Osteoblast (primary cell): ENCODE data around the gene RNF224. TPM values are rescaled to one million over a fixed set of nuclear protein-coding genes. Genes with fewer than 3 reads are reported as not detected.
"Not testable (repeated sequence)": the region's sequence is repeated elsewhere in the genome, so short reads cannot be mapped to it uniquely, and the experiment has no call there.

ENCODE experiments used
- DNase-seq: peaks from one replicate; pipeline ENCODE4 v3.0.0; 2011; ENCODE audit warnings: low spot score, mixed read lengths; ENCODE audit not compliant: insufficient read length; ENCODE audit errors: missing footprints
- H2AFZ ChIP-seq: 2 replicates; pipeline ENCODE4 v1.6.0; 2011; ENCODE audit warnings: mild to moderate bottlenecking, low read length
- H3K27ac ChIP-seq: 2 replicates; pipeline ENCODE4 v1.5.1; 2011; ENCODE audit warnings: mild to moderate bottlenecking, low read depth, low read length, moderate library complexity
- H3K27me3 ChIP-seq: 2 replicates; pipeline ENCODE4 v1.6.0; 2012; ENCODE audit warnings: mild to moderate bottlenecking, control low read depth, inconsistent platforms, low read length, moderate library complexity; ENCODE audit not compliant: insufficient read depth
- H3K36me3 ChIP-seq: 2 replicates; pipeline ENCODE4 v1.5.1; 2011; ENCODE audit warnings: mild to moderate bottlenecking, low read length, control low read depth, moderate library complexity; ENCODE audit not compliant: insufficient read depth
- H3K4me1 ChIP-seq: 2 replicates; pipeline ENCODE4 v1.5.1; 2011; ENCODE audit warnings: mild to moderate bottlenecking, low read length, control low read depth, moderate library complexity; ENCODE audit not compliant: insufficient read depth
- H3K4me2 ChIP-seq: 2 replicates; pipeline ENCODE4 v1.6.0; 2011; ENCODE audit warnings: mild to moderate bottlenecking, low read length; ENCODE audit not compliant: insufficient read depth
- H3K4me3 ChIP-seq: fragments of 200-600 bp; sonication (generic); 3 replicates; pipeline ENCODE4 v1.5.1; 2012; ENCODE audit warnings: mild to moderate bottlenecking, low read length, inconsistent platforms; ENCODE audit not compliant: insufficient read depth
- H3K79me2 ChIP-seq: 2 replicates; pipeline ENCODE4 v1.6.0; 2012; ENCODE audit warnings: mild to moderate bottlenecking, low read length, control low read depth, inconsistent platforms; ENCODE audit not compliant: insufficient read depth
- H3K9me3 ChIP-seq: 2 replicates; pipeline ENCODE4 v1.5.1; 2011; ENCODE audit warnings: low read depth, low read length, control low read depth
- H4K20me1 ChIP-seq: 2 replicates; pipeline ENCODE4 v1.6.0; 2012; ENCODE audit warnings: mild to moderate bottlenecking, low read length, control low read depth; ENCODE audit not compliant: insufficient read depth
- total RNA-seq: library from RNA; depleted of rRNA; stranded (reverse); fragments of >200 nt; gene quantifications from 2 replicates; pipeline ENCODE4 v1.2.3, GENCODE V29; 2012
- TF ChIP-seq, protein P1 (sequence below): IDR thresholded peaks from 2 replicates; pipeline ENCODE4 v1.5.1; 2011; ENCODE audit warnings: mild to moderate bottlenecking, low read depth, low read length, moderate library complexity; ENCODE audit errors: extremely low read depth

Gene RNF224
- total RNA-seq, 1 donor = under 0.01 TPM

DNA sequence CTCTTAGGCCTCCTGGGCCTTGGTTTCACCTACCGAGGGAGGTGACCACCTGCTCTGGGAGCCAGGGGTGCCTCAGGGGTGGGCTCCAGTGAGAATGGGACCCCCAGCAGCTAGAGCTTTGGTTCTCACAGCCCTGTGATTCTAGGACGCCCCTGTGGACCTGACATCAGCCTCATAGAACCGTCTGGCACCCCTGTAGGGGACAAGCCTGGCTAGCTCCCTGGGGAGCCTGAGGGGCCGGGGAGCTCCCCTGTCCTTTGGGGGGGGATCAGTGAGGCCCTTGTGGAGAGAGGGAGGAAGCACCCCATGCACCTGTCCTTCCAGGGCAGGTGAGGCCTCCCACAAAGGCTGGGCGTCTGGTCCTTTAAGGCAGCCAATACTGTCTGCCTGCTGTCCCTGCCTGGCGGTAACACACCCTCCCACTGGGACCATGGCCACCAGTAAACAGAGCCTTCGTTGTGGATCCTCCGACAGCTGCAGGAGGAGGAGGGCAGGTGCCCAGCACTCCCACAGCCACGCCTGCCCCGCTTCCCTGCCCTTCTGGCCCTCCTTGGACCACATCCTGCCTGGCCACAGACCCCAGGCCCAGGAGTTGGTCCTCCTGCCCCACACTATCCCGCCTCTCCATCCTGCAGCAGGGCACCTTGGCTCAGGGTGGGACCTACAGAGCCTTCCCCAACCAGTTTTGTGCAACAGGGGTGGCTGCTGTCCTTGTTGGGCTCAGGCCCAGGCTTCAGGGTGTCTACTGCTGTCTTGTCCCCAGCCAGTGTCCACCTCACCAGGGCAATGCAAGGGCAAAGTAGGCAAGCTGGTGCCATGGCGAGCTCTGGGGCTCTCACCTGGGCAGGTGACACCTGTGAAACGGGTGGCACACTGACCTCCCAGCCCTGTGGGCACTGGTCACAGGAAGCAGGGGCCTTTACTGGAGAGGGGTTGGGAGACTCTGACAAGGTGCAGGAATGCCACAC is 10.7 kb downstream of the RNF224 start:
- no peaks in the 10 kb centered on the region for H3K9me3 ChIP-seq
- no peak for DNase-seq
- H3K36me3 ChIP-seq = peaks cover 14% of the 10 kb centered on the region
- H3K4me1 ChIP-seq = peaks cover 11% of the 10 kb centered on the region
- H3K27ac ChIP-seq = no peak overlapping the region
- no peaks in the 10 kb centered on the region for H3K27me3 ChIP-seq
- TF ChIP-seq, protein P1, sequence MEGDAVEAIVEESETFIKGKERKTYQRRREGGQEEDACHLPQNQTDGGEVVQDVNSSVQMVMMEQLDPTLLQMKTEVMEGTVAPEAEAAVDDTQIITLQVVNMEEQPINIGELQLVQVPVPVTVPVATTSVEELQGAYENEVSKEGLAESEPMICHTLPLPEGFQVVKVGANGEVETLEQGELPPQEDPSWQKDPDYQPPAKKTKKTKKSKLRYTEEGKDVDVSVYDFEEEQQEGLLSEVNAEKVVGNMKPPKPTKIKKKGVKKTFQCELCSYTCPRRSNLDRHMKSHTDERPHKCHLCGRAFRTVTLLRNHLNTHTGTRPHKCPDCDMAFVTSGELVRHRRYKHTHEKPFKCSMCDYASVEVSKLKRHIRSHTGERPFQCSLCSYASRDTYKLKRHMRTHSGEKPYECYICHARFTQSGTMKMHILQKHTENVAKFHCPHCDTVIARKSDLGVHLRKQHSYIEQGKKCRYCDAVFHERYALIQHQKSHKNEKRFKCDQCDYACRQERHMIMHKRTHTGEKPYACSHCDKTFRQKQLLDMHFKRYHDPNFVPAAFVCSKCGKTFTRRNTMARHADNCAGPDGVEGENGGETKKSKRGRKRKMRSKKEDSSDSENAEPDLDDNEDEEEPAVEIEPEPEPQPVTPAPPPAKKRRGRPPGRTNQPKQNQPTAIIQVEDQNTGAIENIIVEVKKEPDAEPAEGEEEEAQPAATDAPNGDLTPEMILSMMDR = no peak
- H4K20me1 ChIP-seq = peaks cover 25% of the 10 kb centered on the region
- no peak overlapping the region for H3K4me3 ChIP-seq
- no peak overlapping the region for H2AFZ ChIP-seq
- no peak overlapping the region for H3K4me2 ChIP-seq
- H3K79me2 ChIP-seq = peaks cover 36% of the 10 kb centered on the region

DNA sequence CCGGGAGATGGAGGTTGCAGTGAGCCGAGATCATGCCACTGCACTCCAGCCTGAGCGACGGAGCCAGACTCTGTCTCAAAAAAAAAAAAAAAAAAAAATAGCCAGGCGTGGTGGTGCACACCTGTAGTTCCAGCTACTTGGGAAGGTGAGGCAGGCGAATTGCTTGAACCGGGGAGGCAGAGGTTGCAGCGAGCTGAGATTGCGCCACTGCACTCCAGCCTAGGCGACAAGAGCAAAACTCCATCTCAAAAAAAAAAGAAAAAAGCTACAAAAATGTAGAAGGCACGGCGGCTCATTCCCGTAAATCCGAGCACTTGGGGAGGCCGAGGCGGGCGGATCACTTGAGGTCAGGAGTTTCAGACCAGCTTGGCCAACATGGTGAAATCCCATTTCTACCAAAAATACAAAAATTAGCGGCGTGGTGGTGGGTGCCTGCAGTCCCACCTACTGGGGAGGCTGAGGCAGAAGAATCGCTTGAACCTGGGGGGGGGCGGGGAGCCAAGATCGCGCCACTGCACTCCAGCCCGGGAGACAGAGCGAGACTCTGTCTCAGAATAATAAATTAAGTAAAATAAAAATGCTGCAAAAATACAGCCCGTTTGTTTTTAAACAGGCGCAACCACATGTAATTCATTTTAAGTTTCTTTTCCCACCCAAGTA is 12.4 kb downstream of the RNF224 start:
- not testable (repeated sequence) for H3K27me3 ChIP-seq, DNase-seq, H3K9me3 ChIP-seq
- H2AFZ ChIP-seq = peak overlapping the region; percentile 72
- peak overlapping the region; percentile 92 for H3K4me2 ChIP-seq
- H3K4me3 ChIP-seq = peak overlapping the region; percentile 82
- peaks cover 41% of the 10 kb centered on the region for H4K20me1 ChIP-seq
- H3K79me2 ChIP-seq = peaks cover 43% of the 10 kb centered on the region
- peak overlapping the region; percentile 82 for H3K27ac ChIP-seq
- peaks cover 11% of the 10 kb centered on the region for H3K4me1 ChIP-seq
- H3K36me3 ChIP-seq = peaks cover 20% of the 10 kb centered on the region

DNA sequence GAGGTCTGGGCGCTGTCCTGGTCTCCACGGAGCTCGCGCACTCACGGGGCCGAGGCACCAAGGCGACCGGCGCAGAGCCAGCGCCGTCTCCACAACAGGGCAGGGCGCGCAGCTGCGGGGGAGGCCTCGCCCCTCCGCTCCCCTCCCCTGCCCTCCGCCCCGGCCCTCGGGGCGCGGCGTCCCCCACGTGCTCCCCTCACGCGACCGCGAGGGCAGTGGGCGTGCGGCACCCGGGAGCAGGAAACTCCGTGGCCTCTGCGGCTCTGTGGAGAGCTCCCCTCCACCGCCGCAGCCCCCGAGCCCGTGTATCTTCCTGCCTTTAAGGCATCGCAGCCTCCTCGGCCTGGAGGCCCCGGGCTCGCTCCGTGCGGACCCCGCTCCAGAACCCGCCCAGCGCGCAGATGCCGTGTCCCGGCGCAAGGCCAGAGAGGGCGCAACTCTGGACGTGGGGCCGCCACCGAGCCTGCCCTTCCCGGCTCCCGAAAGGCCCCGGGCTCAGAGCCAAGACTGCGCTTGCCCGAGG is 13.1 kb downstream of the RNF224 start:
- TF ChIP-seq, protein P1 = no peak
- peaks cover 42% of the 10 kb centered on the region for H4K20me1 ChIP-seq
- peaks cover 43% of the 10 kb centered on the region for H3K79me2 ChIP-seq

DNA sequence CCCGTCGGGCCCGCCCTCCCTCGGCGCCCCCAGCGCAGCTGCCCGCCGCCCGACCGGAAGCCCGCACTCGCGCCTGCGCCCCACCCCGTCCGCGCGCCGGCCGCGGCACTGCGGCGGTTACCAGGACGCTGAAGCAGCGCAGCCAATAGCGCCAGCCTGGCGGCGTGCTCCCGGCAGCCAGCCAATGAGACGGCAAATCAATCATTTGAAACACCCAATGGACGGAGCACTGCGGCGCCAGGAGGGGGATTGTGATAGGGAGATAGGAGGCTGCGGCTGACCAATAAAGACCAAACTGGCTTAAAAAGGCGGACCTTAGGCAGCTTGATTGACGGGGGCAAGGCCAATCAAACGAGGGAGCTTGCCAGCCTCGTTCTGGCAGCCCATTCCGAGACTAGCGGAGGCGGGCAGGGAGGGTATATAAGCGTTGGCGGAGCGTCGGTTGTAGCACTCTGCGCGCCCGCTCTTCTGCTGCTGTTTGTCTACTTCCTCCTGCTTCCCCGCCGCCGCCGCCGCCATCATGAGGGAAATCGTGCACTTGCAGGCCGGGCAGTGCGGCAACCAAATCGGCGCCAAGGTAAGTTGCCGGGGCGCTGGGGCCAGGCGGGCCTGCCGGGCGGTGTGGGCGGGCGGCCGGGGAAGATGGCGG is 13.7 kb downstream of the RNF224 start, which contains the start of gene TUBB4B:
Gene TUBB4B (plus strand): TSS at position 447 of the 649 bp plus-strand sequence. CDS start 74 bp downstream, at position 521.
- Histone ChIP-seq H3K9me3 (no peaks in the 10 kb centered on the region), H4K20me1 (peaks cover 40% of the 10 kb centered on the region), H3K27ac (peak within 1 kb of the TSS; percentile 82), H3K4me1 (peaks cover 11% of the 10 kb centered on the region), H2AFZ (peak within 1 kb of the TSS; percentile 72), H3K79me2 (peaks cover 43% of the 10 kb centered on the region), H3K27me3 (no peaks in the 10 kb centered on the region), H3K36me3 (peaks cover 20% of the 10 kb centered on the region), H3K4me2 (peak within 1 kb of the TSS; percentile 92), H3K4me3 (peak within 1 kb of the TSS; percentile 89)
- TF ChIP-seq, protein P1 = no peak
- peak; percentile 100 for DNase-seq

More for the DNA sequence above, 13.1 kb downstream of the RNF224 start:
- peak overlapping the region; percentile 92 for H3K4me2 ChIP-seq
- peak; percentile 98 for DNase-seq
- peaks cover 11% of the 10 kb centered on the region for H3K4me1 ChIP-seq
- no peaks in the 10 kb centered on the region for H3K9me3 ChIP-seq
- H2AFZ ChIP-seq = peak overlapping the region; percentile 72
- H3K4me3 ChIP-seq = peak overlapping the region; percentile 82
- no peaks in the 10 kb centered on the region for H3K27me3 ChIP-seq
- peak overlapping the region; percentile 82 for H3K27ac ChIP-seq
- peaks cover 20% of the 10 kb centered on the region for H3K36me3 ChIP-seq
